ENCODE results near the gene DPYD. TPM values are rescaled to one million over a fixed set of nuclear protein-coding genes. Genes with fewer than 3 reads are reported as not detected.

Gene DPYD
- total RNA-seq, 4 donors from 2014 or later, result 30.9 to 66.6 (median 48.2) TPM

- TF ChIP-seq POLR2A (IDR thresholded peaks at IDR 0.05) (no peak), CTCF (IDR thresholded peaks at IDR 0.05) (no peak)
- Histone ChIP-seq H3K4me3 (no peak overlapping the region), H3K4me1 (no peaks in the 10 kb centered on the region), H3K27me3 (no peaks in the 10 kb centered on the region), H3K27ac (no peak overlapping the region), H3K36me3 (no peaks in the 10 kb centered on the region), H3K9me3 (no peaks in the 10 kb centered on the region)
- no peak for DNase-seq
- intact Hi-C loops (cut with DNase I; ENCODE audit: low total_unique reads), result no loop called here
Observed at GRCh38 chr1:97903626-97904025, 17.2 kb downstream of the DPYD start.

DNA sequence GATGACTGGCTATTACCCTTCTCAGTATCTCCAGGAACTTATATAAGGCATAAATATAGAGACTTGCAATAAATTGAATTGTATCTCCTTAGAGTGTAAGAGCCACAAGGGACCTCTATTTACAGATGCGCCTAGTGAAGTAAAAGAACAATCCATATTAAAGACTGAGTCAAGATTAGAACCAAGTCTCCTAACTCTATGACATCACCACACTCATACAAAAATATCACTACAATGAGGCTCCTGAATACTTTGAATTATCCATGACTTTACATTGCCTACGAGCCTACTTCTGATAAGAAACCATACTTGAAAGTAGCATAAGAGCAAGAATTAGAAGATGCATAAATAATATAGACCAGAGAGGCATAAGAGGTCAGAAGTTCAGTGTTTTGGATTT is 18.8 kb downstream of the DPYD start:
- no peaks in the 10 kb centered on the region for H3K9me3 ChIP-seq
- no peaks in the 10 kb centered on the region for H3K27me3 ChIP-seq
- H3K36me3 ChIP-seq, result no peaks in the 10 kb centered on the region
- H3K4me1 ChIP-seq, result no peaks in the 10 kb centered on the region
- no peak for DNase-seq
- H3K4me3 ChIP-seq, result no peak overlapping the region
- intact Hi-C loops (cut with DNase I; ENCODE audit: low total_unique reads), result no loop called here
- no peak for TF ChIP-seq CTCF (IDR thresholded peaks at IDR 0.05)
- TF ChIP-seq POLR2A (IDR thresholded peaks at IDR 0.05), result no peak
- H3K27ac ChIP-seq, result no peak overlapping the region

DNA sequence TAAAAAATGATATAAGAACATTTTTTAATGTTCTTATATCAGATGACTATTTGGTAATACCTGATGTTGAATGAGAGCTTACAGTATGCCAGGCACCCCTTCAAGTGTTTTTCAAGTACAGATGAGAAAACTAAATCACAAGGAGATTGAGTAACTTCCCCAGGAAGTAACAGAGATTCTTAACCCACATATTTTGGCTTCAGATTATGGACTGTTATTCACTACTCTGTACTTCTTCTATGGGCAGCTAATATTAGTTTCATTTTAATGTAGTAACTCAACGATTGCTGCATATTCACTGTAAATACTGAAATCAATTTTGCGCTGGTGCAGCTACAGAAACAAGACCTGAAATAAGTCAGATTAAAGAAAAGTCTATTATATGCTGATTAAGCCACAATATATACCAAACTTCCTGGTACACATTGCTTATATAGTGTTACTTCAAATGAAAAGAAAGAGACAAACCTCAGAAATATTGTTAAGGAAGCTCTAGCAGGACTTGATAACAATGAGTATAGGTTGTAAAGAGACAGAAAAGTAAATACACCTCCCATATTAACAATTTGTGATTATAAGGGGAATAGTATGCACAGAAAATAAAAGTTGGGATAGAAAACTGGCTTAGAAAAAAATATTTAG is 19.7 kb downstream of the DPYD start:
- TF ChIP-seq POLR2A (IDR thresholded peaks at IDR 0.05) (no peak), CTCF (IDR thresholded peaks at IDR 0.05) (no peak)
- Histone ChIP-seq H3K36me3 (no peaks in the 10 kb centered on the region), H3K27me3 (no peaks in the 10 kb centered on the region), H3K4me3 (no peak overlapping the region), H3K27ac (no peak overlapping the region), H3K4me1 (no peaks in the 10 kb centered on the region), H3K9me3 (no peaks in the 10 kb centered on the region)
- no peak for DNase-seq
- intact Hi-C loops (cut with DNase I; ENCODE audit: low total_unique reads), result no loop called here

GRCh38 chr1:97898948-97899347 is 21.9 kb downstream of the DPYD start:
- H3K4me1 ChIP-seq, result no peaks in the 10 kb centered on the region
- intact Hi-C loops (cut with DNase I; ENCODE audit: low total_unique reads), result no loop called here
- H3K9me3 ChIP-seq, result no peaks in the 10 kb centered on the region
- TF ChIP-seq POLR2A (IDR thresholded peaks at IDR 0.05) (no peak), CTCF (IDR thresholded peaks at IDR 0.05) (no peak)
- H3K27me3 ChIP-seq, result no peaks in the 10 kb centered on the region
- H3K4me3 ChIP-seq, result no peak overlapping the region
- DNase-seq, result no peak
- H3K27ac ChIP-seq, result no peak overlapping the region
- no peaks in the 10 kb centered on the region for H3K36me3 ChIP-seq

DNA sequence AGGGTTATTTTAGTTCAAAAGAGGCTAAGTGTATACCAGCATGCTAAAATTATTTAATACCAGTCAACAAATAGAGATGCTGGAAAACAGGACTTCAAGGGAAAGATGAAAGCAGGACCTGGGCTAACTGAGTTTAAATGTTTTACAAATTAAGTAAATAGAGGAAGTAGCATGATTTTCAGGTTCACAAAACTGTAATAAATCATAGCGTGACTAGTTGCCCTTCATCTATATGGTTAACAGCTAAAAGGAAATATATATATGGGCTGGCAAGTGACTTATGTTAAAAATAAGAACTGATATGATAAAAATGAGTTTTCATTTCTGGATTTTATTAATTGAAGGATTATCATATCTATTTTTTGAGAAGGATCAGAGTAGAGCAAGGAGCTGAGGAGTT is 25.6 kb downstream of the DPYD start:
- no peak for DNase-seq
- Histone ChIP-seq H3K36me3 (no peaks in the 10 kb centered on the region), H3K27me3 (no peaks in the 10 kb centered on the region), H3K9me3 (no peaks in the 10 kb centered on the region), H3K27ac (no peak overlapping the region), H3K4me1 (no peaks in the 10 kb centered on the region), H3K4me3 (no peak overlapping the region)
- intact Hi-C loops (cut with DNase I; ENCODE audit: low total_unique reads), result no loop called here
- TF ChIP-seq POLR2A (IDR thresholded peaks at IDR 0.05), result no peak
- no peak for TF ChIP-seq CTCF (IDR thresholded peaks at IDR 0.05)

Measured in uterus (tissue), 4 donors.